ENCODE results near the gene SH3PXD2A. TPM values are rescaled to one million over a fixed set of nuclear protein-coding genes. Genes with fewer than 3 reads are reported as not detected.

Gene SH3PXD2A
- total RNA-seq, 1 donor, result 58.3 TPM

GRCh38 chr10:103688491-103688890, 166.9 kb downstream of the SH3PXD2A start:
- peak; percentile 65 for DNase-seq (ENCODE audit: low read depth)
- H3K4me3 ChIP-seq (ENCODE audit: low read depth, low read length), result no peak overlapping the region
- no peak for TF ChIP-seq CTCF (IDR thresholded peaks at IDR 0.05; ENCODE audit: insufficient read depth, low read depth, low read length)

- no peak for DNase-seq (ENCODE audit: low read depth)
- no peak for TF ChIP-seq CTCF (IDR thresholded peaks at IDR 0.05; ENCODE audit: insufficient read depth, low read depth, low read length)
- H3K4me3 ChIP-seq (ENCODE audit: low read depth, low read length), result no peak overlapping the region
Measured at GRCh38 chr10:103687718-103688117, 167.7 kb downstream of the SH3PXD2A start.

- TF ChIP-seq CTCF (IDR thresholded peaks at IDR 0.05; ENCODE audit: insufficient read depth, low read depth, low read length), result no peak
- H3K4me3 ChIP-seq (ENCODE audit: low read depth, low read length), result no peak overlapping the region
- no peak for DNase-seq (ENCODE audit: low read depth)
Measured at GRCh38 chr10:103687172-103687571, 168.2 kb downstream of the SH3PXD2A start.

GRCh38 chr10:103685880-103686669, 169.3 kb downstream of the SH3PXD2A start:
- no peak overlapping the region for H3K4me3 ChIP-seq (ENCODE audit: low read depth, low read length)
- TF ChIP-seq CTCF (IDR thresholded peaks at IDR 0.05; ENCODE audit: insufficient read depth, low read depth, low read length), result peak; percentile 99
- peak; percentile 99 for DNase-seq (ENCODE audit: low read depth)

GRCh38 chr10:103683851-103684250, 171.5 kb downstream of the SH3PXD2A start:
- TF ChIP-seq CTCF (IDR thresholded peaks at IDR 0.05; ENCODE audit: insufficient read depth, low read depth, low read length), result no peak
- no peak for DNase-seq (ENCODE audit: low read depth)
- H3K4me3 ChIP-seq (ENCODE audit: low read depth, low read length), result no peak overlapping the region

GRCh38 chr10:103682631-103683030, 172.7 kb downstream of the SH3PXD2A start:
- no peak for TF ChIP-seq CTCF (IDR thresholded peaks at IDR 0.05; ENCODE audit: insufficient read depth, low read depth, low read length)
- no peak overlapping the region for H3K4me3 ChIP-seq (ENCODE audit: low read depth, low read length)
- no peak for DNase-seq (ENCODE audit: low read depth)

All from fibroblast of villous mesenchyme (primary cell).